ENCODE measurements around the gene KCNJ9. TPM values are rescaled to one million over a fixed set of nuclear protein-coding genes. Genes with fewer than 3 reads are reported as not detected.

KCNJ9 gene
- total and polyA plus RNA-seq, 2 of the 13 experiments (the other 11 are each of a cell fraction or from before 2014, with no cell fraction given): not detected

DNA sequence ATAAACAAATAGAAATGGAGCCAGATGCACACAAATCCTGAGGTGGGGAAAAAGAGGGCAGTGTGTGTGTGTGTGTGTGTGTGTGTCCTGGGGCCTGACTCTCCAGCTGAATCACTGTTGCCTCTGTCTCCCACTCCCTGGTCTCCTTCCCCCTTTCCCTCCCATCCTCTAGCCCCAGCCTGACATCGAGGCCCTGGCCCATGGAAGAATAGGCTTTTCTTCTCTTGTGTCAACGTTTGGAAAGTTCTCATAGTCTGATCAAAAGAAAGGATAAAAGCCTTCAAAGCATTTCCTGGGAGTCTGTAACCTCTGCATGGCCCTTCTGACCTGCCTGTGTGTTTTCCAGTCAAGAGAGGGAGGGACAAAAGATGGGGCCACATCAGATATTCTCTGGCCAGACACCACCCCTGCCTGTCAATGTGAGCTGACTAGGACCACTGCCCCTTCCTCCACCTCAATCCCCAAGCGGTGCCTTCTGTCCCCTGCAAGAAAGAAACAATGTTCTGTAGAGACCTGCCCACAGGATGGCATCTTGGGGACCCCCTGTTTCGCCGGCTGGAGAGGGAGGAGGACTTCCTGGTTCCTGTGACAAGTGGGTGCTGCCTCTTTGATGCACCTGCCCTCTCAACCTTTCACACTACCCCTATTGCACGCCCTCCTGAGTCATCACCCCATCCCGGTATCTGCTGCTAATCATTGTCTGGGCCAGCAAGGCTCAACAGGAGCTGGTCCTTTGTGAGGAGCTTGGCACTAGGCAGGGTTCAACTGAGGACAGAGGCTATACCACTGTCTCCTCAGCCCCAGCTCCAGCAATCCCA, 27.6 kb upstream of the KCNJ9 start (continued):
- TF ChIP-seq, protein P1, sequence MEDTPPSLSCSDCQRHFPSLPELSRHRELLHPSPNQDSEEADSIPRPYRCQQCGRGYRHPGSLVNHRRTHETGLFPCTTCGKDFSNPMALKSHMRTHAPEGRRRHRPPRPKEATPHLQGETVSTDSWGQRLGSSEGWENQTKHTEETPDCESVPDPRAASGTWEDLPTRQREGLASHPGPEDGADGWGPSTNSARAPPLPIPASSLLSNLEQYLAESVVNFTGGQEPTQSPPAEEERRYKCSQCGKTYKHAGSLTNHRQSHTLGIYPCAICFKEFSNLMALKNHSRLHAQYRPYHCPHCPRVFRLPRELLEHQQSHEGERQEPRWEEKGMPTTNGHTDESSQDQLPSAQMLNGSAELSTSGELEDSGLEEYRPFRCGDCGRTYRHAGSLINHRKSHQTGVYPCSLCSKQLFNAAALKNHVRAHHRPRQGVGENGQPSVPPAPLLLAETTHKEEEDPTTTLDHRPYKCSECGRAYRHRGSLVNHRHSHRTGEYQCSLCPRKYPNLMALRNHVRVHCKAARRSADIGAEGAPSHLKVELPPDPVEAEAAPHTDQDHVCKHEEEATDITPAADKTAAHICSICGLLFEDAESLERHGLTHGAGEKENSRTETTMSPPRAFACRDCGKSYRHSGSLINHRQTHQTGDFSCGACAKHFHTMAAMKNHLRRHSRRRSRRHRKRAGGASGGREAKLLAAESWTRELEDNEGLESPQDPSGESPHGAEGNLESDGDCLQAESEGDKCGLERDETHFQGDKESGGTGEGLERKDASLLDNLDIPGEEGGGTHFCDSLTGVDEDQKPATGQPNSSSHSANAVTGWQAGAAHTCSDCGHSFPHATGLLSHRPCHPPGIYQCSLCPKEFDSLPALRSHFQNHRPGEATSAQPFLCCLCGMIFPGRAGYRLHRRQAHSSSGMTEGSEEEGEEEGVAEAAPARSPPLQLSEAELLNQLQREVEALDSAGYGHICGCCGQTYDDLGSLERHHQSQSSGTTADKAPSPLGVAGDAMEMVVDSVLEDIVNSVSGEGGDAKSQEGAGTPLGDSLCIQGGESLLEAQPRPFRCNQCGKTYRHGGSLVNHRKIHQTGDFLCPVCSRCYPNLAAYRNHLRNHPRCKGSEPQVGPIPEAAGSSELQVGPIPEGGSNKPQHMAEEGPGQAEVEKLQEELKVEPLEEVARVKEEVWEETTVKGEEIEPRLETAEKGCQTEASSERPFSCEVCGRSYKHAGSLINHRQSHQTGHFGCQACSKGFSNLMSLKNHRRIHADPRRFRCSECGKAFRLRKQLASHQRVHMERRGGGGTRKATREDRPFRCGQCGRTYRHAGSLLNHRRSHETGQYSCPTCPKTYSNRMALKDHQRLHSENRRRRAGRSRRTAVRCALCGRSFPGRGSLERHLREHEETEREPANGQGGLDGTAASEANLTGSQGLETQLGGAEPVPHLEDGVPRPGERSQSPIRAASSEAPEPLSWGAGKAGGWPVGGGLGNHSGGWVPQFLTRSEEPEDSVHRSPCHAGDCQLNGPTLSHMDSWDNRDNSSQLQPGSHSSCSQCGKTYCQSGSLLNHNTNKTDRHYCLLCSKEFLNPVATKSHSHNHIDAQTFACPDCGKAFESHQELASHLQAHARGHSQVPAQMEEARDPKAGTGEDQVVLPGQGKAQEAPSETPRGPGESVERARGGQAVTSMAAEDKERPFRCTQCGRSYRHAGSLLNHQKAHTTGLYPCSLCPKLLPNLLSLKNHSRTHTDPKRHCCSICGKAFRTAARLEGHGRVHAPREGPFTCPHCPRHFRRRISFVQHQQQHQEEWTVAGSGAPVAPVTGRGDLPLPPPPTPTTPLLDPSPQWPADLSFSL (CRISPR knock-in tag; IDR thresholded peaks at IDR 0.05): no peak
- TF ChIP-seq ZNF577 (CRISPR knock-in tag; IDR thresholded peaks at IDR 0.05; ENCODE audit: borderline replicate concordance, low read depth) (no peak), PAWR (CRISPR knock-in tag; IDR thresholded peaks at IDR 0.05; ENCODE audit: borderline replicate concordance) (no peak), E2F2 (CRISPR knock-in tag; IDR thresholded peaks at IDR 0.05; ENCODE audit: borderline replicate concordance) (no peak), HNRNPH1 (optimal IDR thresholded peaks at IDR 0.05; ENCODE audit: low read depth, low read length) (no peak), TCF7 (IDR thresholded peaks at IDR 0.05; ENCODE audit: low read depth) (peak; percentile 98), ZNF543 (CRISPR knock-in tag; IDR thresholded peaks at IDR 0.05) (peak; percentile 96), ZNF572 (CRISPR knock-in tag; IDR thresholded peaks at IDR 0.05) (no peak), ZNF383 (CRISPR knock-in tag; IDR thresholded peaks at IDR 0.05; ENCODE audit: borderline replicate concordance) (no peak), IRX3 (CRISPR knock-in tag; IDR thresholded peaks at IDR 0.05; ENCODE audit: borderline replicate concordance, low read depth) (no peak), NONO (IDR thresholded peaks at IDR 0.05) (no peak), NONO (CRISPR knock-in tag; conservative IDR thresholded peaks at IDR 0.05) (peak; percentile 67; the same call in 1 of the 2 replicates), ZNF333 (CRISPR knock-in tag; IDR thresholded peaks at IDR 0.05; ENCODE audit: borderline replicate concordance) (no peak), RAD51 (IDR thresholded peaks at IDR 0.05; ENCODE audit: borderline replicate concordance) (no peak)
- TF ChIP-seq, protein P2, sequence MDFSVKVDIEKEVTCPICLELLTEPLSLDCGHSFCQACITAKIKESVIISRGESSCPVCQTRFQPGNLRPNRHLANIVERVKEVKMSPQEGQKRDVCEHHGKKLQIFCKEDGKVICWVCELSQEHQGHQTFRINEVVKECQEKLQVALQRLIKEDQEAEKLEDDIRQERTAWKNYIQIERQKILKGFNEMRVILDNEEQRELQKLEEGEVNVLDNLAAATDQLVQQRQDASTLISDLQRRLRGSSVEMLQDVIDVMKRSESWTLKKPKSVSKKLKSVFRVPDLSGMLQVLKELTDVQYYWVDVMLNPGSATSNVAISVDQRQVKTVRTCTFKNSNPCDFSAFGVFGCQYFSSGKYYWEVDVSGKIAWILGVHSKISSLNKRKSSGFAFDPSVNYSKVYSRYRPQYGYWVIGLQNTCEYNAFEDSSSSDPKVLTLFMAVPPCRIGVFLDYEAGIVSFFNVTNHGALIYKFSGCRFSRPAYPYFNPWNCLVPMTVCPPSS (IDR thresholded peaks at IDR 0.05): no peak
- TF ChIP-seq, protein P3, sequence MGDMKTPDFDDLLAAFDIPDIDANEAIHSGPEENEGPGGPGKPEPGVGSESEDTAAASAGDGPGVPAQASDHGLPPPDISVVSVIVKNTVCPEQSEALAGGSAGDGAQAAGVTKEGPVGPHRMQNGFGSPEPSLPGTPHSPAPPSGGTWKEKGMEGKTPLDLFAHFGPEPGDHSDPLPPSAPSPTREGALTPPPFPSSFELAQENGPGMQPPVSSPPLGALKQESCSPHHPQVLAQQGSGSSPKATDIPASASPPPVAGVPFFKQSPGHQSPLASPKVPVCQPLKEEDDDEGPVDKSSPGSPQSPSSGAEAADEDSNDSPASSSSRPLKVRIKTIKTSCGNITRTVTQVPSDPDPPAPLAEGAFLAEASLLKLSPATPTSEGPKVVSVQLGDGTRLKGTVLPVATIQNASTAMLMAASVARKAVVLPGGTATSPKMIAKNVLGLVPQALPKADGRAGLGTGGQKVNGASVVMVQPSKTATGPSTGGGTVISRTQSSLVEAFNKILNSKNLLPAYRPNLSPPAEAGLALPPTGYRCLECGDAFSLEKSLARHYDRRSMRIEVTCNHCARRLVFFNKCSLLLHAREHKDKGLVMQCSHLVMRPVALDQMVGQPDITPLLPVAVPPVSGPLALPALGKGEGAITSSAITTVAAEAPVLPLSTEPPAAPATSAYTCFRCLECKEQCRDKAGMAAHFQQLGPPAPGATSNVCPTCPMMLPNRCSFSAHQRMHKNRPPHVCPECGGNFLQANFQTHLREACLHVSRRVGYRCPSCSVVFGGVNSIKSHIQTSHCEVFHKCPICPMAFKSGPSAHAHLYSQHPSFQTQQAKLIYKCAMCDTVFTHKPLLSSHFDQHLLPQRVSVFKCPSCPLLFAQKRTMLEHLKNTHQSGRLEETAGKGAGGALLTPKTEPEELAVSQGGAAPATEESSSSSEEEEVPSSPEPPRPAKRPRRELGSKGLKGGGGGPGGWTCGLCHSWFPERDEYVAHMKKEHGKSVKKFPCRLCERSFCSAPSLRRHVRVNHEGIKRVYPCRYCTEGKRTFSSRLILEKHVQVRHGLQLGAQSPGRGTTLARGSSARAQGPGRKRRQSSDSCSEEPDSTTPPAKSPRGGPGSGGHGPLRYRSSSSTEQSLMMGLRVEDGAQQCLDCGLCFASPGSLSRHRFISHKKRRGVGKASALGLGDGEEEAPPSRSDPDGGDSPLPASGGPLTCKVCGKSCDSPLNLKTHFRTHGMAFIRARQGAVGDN (CRISPR knock-in tag; IDR thresholded peaks at IDR 0.05): peak; percentile 66
